NCI-H2029 (cell line): ENCODE results near the gene ACTBL2.
"Not testable (repeated sequence)": the region's sequence is repeated elsewhere in the genome, so short reads cannot be mapped to it uniquely, and the experiment has no call there.

Experiments
- DNase-seq: peaks from one replicate; lab custom pipeline; 2025; lab: John Stamatoyannopoulos, UW

ACTBL2 gene

GRCh38 chr5:57494104-57495098 lies 11.8 kb upstream of the ACTBL2 start:
- no peak for DNase-seq

- DNase-seq, result no peak
Observed at GRCh38 chr5:57493034-57493433, 10.4 kb upstream of the ACTBL2 start.

- DNase-seq, result no peak
Observed at GRCh38 chr5:57492632-57493031, 10.0 kb upstream of the ACTBL2 start.

GRCh38 chr5:57491369-57491965 lies 8.9 kb upstream of the ACTBL2 start:
- no peak for DNase-seq

GRCh38 chr5:57488215-57488955 lies 5.8 kb upstream of the ACTBL2 start:
- DNase-seq, result no peak

- no peak for DNase-seq
Observed at GRCh38 chr5:57486027-57486602, 3.5 kb upstream of the ACTBL2 start.

GRCh38 chr5:57478826-57479225 lies 3.8 kb downstream of the ACTBL2 start:
- no peak for DNase-seq

GRCh38 chr5:57476601-57477056 lies 6.0 kb downstream of the ACTBL2 start:
- no peak for DNase-seq

GRCh38 chr5:57470339-57470738 lies 12.3 kb downstream of the ACTBL2 start:
- no peak for DNase-seq

GRCh38 chr5:57468481-57469163 lies 14.0 kb downstream of the ACTBL2 start:
- no peak for DNase-seq

GRCh38 chr5:57466544-57466943 lies 16.1 kb downstream of the ACTBL2 start:
- DNase-seq, result no peak

GRCh38 chr5:57460056-57460455 lies 22.6 kb downstream of the ACTBL2 start:
- not testable (repeated sequence) for DNase-seq

GRCh38 chr5:57458443-57458842 lies 24.2 kb downstream of the ACTBL2 start:
- no peak for DNase-seq

- no peak for DNase-seq
Observed at GRCh38 chr5:57456531-57457135, 26.0 kb downstream of the ACTBL2 start.

- DNase-seq, result no peak
Observed at GRCh38 chr5:57455511-57456455, 26.8 kb downstream of the ACTBL2 start.

- no peak for DNase-seq
Observed at GRCh38 chr5:57454896-57455295, 27.7 kb downstream of the ACTBL2 start.

GRCh38 chr5:57453728-57454127 lies 28.9 kb downstream of the ACTBL2 start:
- no peak for DNase-seq

- DNase-seq, result no peak
Observed at GRCh38 chr5:57452885-57453284, 29.7 kb downstream of the ACTBL2 start.

- DNase-seq, result no peak
Observed at GRCh38 chr5:57450991-57451876, 31.4 kb downstream of the ACTBL2 start.
